T47D (cell line): ENCODE measurements around the gene HIPK1.

Experiments
- DNase-seq, 2 experiments: peaks; one replicate each; pipeline versions ENCODE4 v3.0.0 to v3.0.0-alpha.2; 2011 to 2012; ENCODE audit warnings: low read depth in 1 of 2, low spot score in 1 of 2
- JUND ChIP-seq: IDR thresholded peaks from 2 replicates; pipeline ENCODE4 v1.6.1; 2012; ENCODE audit warnings: low read depth
- in situ Hi-C: cut with HindIII; loops from 2 replicates; pipeline ENCODE4 v1.10.0; 2016; ENCODE audit warnings: low sequenced_read_pairs, low pct_unique_long_range_greater_than_20kb

HIPK1 gene

DNA sequence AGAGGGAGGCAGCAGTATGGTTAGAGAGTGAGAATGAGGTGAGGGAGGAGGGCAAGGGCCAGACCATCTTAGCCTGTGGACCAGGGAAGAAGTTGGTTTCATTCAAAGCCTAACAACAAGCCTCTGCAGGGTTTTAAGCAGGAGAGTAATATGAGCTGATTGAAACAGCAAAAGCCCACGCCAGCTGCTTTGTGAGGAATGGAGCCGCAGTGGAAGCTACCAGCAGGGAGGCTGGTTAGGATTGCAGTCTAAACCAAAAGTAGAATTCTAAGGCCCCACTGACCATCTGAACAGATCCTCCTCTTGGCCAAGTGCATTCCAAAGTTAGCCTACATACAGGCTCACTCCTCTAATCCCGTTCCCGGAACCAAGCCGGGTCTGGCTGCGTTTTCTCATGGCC is 94.9 kb downstream of the HIPK1 start:
- TF ChIP-seq JUND = no peak
- in situ Hi-C loops = no loop called here
- DNase-seq = no peak

DNA sequence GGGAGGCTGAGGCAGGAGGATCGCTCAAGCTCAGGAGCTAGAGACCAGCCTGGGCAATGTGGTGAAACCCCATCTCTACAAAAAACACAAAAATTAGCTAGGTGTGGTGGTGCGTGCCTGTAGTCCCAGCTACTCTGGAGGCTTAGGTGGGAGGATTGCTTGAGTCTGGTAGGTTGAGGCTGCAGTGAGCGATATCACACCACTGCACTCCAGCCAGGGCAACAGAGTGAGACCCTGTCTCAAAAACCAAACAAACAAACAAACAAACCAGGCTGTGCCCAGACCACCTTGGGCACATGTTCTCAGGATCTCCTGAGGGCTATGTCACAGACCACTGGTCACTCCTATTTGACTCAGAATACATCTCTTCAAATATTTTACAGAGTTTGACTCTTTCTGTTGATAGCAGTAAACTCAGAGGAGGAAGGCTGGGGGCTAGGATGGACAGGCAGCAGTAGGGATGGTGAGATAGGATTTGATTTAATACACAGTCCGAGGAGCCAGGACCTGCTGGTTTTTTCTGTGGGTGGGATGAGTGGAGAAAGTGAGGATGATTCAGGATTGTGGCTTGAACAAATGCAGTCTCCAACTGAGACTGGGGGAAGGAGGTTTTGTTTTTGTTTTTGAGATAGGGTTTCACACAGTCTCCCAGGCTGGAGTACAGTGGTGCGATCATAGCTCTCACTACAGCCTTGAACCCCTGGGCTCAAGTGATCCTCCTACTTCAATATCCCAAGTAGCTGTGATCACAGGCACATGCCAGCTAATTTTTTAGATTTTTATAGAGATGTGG is 96.7 kb downstream of the HIPK1 start:
- no peak for TF ChIP-seq JUND
- no peak for DNase-seq
- in situ Hi-C loops = no loop called here

DNA sequence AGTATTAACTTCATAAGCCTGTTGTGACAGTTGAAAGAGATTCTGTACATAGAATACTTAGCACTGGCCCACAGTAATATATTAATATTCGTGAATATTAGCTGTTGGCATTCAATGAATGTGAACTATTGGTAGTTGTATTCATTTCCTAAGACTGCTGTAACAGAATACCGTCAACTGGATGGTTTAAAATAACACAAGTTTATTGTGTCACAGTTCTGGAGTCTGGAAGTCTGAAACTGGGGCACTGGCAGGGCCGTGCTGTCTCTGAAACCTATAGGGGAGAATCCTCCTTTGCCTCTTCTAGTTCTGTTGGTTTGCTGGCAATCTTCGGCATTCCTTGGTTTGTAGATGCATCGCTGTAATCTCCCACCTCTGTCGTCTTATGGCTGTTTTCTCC is 97.7 kb downstream of the HIPK1 start:
- in situ Hi-C loops = no loop called here
- no peak for DNase-seq
- no peak for TF ChIP-seq JUND
